A549 (cell line): Measurements from ENCODE around the gene SFT2D1.

Experiments
- BHLHE40 ChIP-seq: IDR thresholded peaks from 2 replicates; pipeline ENCODE4 v1.6.1; 2012; ENCODE audit warnings: low read depth, low read length, inconsistent platforms
- CHD2 ChIP-seq: fragments of 150-350 bp; IDR thresholded peaks from 2 replicates; pipeline ENCODE4 v1.6.1; 2014; ENCODE audit warnings: low read length; ENCODE audit not compliant: partially characterized antibody
- JUN ChIP-seq, 2 experiments: fragments of >200 bp; sonication (Bioruptor Twin); formaldehyde crosslinking; IDR thresholded peaks; 2 replicates in 1 of 2; 3 replicates in 1 of 2; pipeline ENCODE4 v1.6.1; 2016 to 2017
- MYC ChIP-seq: IDR thresholded peaks from 2 replicates; pipeline ENCODE4 v1.6.1; 2012; ENCODE audit warnings: mild to moderate bottlenecking, inconsistent platforms, low read length, improper control_type of control experiment, borderline replicate concordance
- NR3C1 ChIP-seq: fragments of >200 bp; sonication (Bioruptor Twin); formaldehyde crosslinking; IDR thresholded peaks from 3 replicates; pipeline ENCODE4 v1.6.1; 2017
- POLR2A ChIP-seq: IDR thresholded peaks from 2 replicates; pipeline ENCODE4 v1.6.1; 2012; ENCODE audit warnings: mild to moderate bottlenecking, low read length
- POLR2AphosphoS2 ChIP-seq: conservative IDR thresholded peaks from 2 replicates; pipeline ENCODE4 v1.6.1; 2012; ENCODE audit warnings: low read length, improper control_type of control experiment, inconsistent platforms
- RAD21 ChIP-seq, 2 experiments: fragments of >200 bp in 1 of 2; sonication (Bioruptor Twin) in 1 of 2; formaldehyde crosslinking in 1 of 2; IDR thresholded peaks in 1 of 2; conservative IDR thresholded peaks in 1 of 2; 2 replicates in 1 of 2; 3 replicates in 1 of 2; pipeline ENCODE4 v1.6.1; 2012 to 2018; ENCODE audit warnings: inconsistent platforms in 1 of 2
- ZFP36 ChIP-seq: fragments of 450-650 bp; IDR thresholded peaks from 2 replicates; pipeline ENCODE4 v1.6.1; 2014; ENCODE audit warnings: borderline replicate concordance; ENCODE audit not compliant: partially characterized antibody
- TF ChIP-seq, protein P1 (sequence below): IDR thresholded peaks from 2 replicates; pipeline ENCODE4 v1.6.1; 2012
- TF ChIP-seq, protein P2 (sequence below): fragments of >200 bp; sonication (Bioruptor Twin); formaldehyde crosslinking; IDR thresholded peaks from 3 replicates; pipeline ENCODE4 v1.5.1; 2016
- TF ChIP-seq, protein P3 (sequence below): IDR thresholded peaks from 2 replicates; pipeline ENCODE4 v1.6.1; 2012; ENCODE audit warnings: low read depth, borderline replicate concordance

DNA sequence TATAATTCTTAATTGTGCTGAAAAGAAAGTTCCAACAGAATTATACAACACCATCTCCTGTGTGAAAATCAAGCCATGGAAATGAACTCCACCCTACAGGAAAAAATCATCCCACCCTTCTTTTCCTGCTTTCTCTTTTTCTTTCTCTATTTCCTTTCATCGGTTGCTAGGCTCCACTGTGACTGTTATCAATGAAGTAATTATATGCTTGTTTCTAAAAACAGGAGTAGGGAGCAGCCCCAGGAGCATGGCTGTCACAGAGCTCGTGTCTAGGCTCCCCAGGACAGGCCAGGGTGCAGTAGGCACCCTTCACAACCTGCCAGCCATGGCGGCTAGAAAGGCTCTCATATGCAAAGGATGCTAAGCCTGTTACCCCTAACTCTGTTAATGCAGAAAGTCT is 27.4 kb upstream of the SFT2D1 start:
- no peak for TF ChIP-seq CHD2
- TF ChIP-seq, protein P1, sequence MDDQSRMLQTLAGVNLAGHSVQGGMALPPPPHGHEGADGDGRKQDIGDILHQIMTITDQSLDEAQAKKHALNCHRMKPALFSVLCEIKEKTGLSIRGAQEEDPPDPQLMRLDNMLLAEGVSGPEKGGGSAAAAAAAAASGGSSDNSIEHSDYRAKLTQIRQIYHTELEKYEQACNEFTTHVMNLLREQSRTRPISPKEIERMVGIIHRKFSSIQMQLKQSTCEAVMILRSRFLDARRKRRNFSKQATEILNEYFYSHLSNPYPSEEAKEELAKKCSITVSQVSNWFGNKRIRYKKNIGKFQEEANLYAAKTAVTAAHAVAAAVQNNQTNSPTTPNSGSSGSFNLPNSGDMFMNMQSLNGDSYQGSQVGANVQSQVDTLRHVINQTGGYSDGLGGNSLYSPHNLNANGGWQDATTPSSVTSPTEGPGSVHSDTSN = no peak
- TF ChIP-seq, protein P2, sequence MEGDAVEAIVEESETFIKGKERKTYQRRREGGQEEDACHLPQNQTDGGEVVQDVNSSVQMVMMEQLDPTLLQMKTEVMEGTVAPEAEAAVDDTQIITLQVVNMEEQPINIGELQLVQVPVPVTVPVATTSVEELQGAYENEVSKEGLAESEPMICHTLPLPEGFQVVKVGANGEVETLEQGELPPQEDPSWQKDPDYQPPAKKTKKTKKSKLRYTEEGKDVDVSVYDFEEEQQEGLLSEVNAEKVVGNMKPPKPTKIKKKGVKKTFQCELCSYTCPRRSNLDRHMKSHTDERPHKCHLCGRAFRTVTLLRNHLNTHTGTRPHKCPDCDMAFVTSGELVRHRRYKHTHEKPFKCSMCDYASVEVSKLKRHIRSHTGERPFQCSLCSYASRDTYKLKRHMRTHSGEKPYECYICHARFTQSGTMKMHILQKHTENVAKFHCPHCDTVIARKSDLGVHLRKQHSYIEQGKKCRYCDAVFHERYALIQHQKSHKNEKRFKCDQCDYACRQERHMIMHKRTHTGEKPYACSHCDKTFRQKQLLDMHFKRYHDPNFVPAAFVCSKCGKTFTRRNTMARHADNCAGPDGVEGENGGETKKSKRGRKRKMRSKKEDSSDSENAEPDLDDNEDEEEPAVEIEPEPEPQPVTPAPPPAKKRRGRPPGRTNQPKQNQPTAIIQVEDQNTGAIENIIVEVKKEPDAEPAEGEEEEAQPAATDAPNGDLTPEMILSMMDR = no peak
- TF ChIP-seq, protein P3, sequence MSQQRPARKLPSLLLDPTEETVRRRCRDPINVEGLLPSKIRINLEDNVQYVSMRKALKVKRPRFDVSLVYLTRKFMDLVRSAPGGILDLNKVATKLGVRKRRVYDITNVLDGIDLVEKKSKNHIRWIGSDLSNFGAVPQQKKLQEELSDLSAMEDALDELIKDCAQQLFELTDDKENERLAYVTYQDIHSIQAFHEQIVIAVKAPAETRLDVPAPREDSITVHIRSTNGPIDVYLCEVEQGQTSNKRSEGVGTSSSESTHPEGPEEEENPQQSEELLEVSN = no peak
- no peak for TF ChIP-seq ZFP36
- TF ChIP-seq POLR2A = no peak
- no peak for TF ChIP-seq POLR2AphosphoS2
- no peak for TF ChIP-seq RAD21 (conservative IDR thresholded peaks at IDR 0.05 in 1 of 2, IDR thresholded peaks at IDR 0.05 in 1 of 2)
- no peak for TF ChIP-seq JUN (IDR thresholded peaks at IDR 0.05)
- TF ChIP-seq MYC = no peak
- TF ChIP-seq BHLHE40 = no peak
- no peak for TF ChIP-seq NR3C1
